Type B pancreatic cell (in vitro differentiated cells): Measurements from ENCODE around the gene SLC34A3. TPM values are rescaled to one million over a fixed set of nuclear protein-coding genes. Genes with fewer than 3 reads are reported as not detected.

ENCODE experiments used
- DNase-seq: peaks from one replicate; pipeline ENCODE4 v3.0.0; 2021; ENCODE audit warnings: mixed read lengths; ENCODE audit not compliant: unreplicated experiment; ENCODE audit errors: extremely low spot score
- H3K27ac Mint-ChIP-seq: 2 replicates; pipeline ENCODE4 v1.8.0; 2021; ENCODE audit warnings: mild to moderate bottlenecking, mixed read lengths
- H3K27me3 Mint-ChIP-seq: 2 replicates; pipeline ENCODE4 v1.8.0; 2021; ENCODE audit warnings: mixed read lengths
- H3K36me3 Mint-ChIP-seq: 2 replicates; pipeline ENCODE4 v1.8.0; 2021; ENCODE audit warnings: mixed read lengths
- H3K4me1 Mint-ChIP-seq: one replicate; pipeline ENCODE4 v1.8.0; 2021; ENCODE audit warnings: mixed read lengths; ENCODE audit not compliant: unreplicated experiment
- H3K4me3 Mint-ChIP-seq: 2 replicates; pipeline ENCODE4 v1.8.0; 2021; ENCODE audit warnings: mild to moderate bottlenecking, mixed read lengths
- H3K9me3 Mint-ChIP-seq: 2 replicates; pipeline ENCODE4 v1.8.0; 2021; ENCODE audit warnings: mixed read lengths
- CTCF ChIP-seq: fragments of 200-600 bp; sonication (generic); conservative IDR thresholded peaks from 2 replicates; pipeline ENCODE4 v1.5.0; 2021; ENCODE audit warnings: antibody characterized with exemption, mild to moderate bottlenecking
- total RNA-seq: library from RNA; stranded (reverse); gene quantifications from 2 replicates; pipeline ENCODE4 v1.2.1, GENCODE V29; 2021; ENCODE audit warnings: low replicate concordance

Gene SLC34A3
- total RNA-seq, 1 donor from 2014 or later = 0.41 TPM

- Mint-ChIP-seq H3K27me3 (no peaks in the 10 kb centered on the region), H3K9me3 (no peaks in the 10 kb centered on the region), H3K4me1 (peaks cover 5% of the 10 kb centered on the region), H3K27ac (no peak overlapping the region), H3K4me3 (no peak overlapping the region), H3K36me3 (no peaks in the 10 kb centered on the region)
- TF ChIP-seq CTCF = no peak
- DNase-seq = no peak
These were observed 44.8 kb upstream of the SLC34A3 start for GRCh38 chr9:137185921-137186320.

GRCh38 chr9:137186385-137186784 is 44.3 kb upstream of the SLC34A3 start:
- H3K4me1 Mint-ChIP-seq = peaks cover 5% of the 10 kb centered on the region
- no peaks in the 10 kb centered on the region for H3K27me3 Mint-ChIP-seq
- H3K9me3 Mint-ChIP-seq = no peaks in the 10 kb centered on the region
- DNase-seq = no peak
- peak overlapping the region; percentile 91 for H3K4me3 Mint-ChIP-seq
- no peak for TF ChIP-seq CTCF
- peak overlapping the region; percentile 59 for H3K27ac Mint-ChIP-seq
- H3K36me3 Mint-ChIP-seq = no peaks in the 10 kb centered on the region

GRCh38 chr9:137187386-137187785 is 43.3 kb upstream of the SLC34A3 start:
- no peaks in the 10 kb centered on the region for H3K27me3 Mint-ChIP-seq
- peak overlapping the region; percentile 85 for H3K27ac Mint-ChIP-seq
- no peak for DNase-seq
- no peaks in the 10 kb centered on the region for H3K36me3 Mint-ChIP-seq
- TF ChIP-seq CTCF = no peak
- peaks cover 5% of the 10 kb centered on the region for H3K4me1 Mint-ChIP-seq
- no peaks in the 10 kb centered on the region for H3K9me3 Mint-ChIP-seq
- peak overlapping the region; percentile 91 for H3K4me3 Mint-ChIP-seq

GRCh38 chr9:137188086-137188489 is 42.6 kb upstream of the SLC34A3 start:
- Mint-ChIP-seq H3K9me3 (no peaks in the 10 kb centered on the region), H3K4me3 (peak overlapping the region; percentile 91), H3K36me3 (no peaks in the 10 kb centered on the region), H3K4me1 (peaks cover 5% of the 10 kb centered on the region), H3K27me3 (no peaks in the 10 kb centered on the region), H3K27ac (peak overlapping the region; percentile 85)
- no peak for TF ChIP-seq CTCF
- no peak for DNase-seq

- no peaks in the 10 kb centered on the region for H3K36me3 Mint-ChIP-seq
These were observed 42.0 kb upstream of the SLC34A3 start, which contains the start of the genes ANAPC2 and SSNA1 for GRCh38 chr9:137188490-137189296. TSS of gene ANAPC2 (minus strand) at chr9:137188560. CDS start at chr9:137188532, 28 bp downstream. TSS of gene SSNA1 (plus strand) at chr9:137188676. CDS start at chr9:137188727, 51 bp downstream.

More at GRCh38 chr9:137188490-137189296, 42.0 kb upstream of the SLC34A3 start, which contains the start of the genes ANAPC2 and SSNA1:
- Mint-ChIP-seq H3K4me1 (peaks cover 5% of the 10 kb centered on the region), H3K9me3 (no peaks in the 10 kb centered on the region), H3K4me3 (peak within 1 kb of the TSS; percentile 98), H3K27ac (peak within 1 kb of the TSS; percentile 99), H3K27me3 (no peaks in the 10 kb centered on the region)
- DNase-seq = peak; percentile 97
- peak; percentile 41 for TF ChIP-seq CTCF
